G401 (cell line): ENCODE measurements around the gene PTPRC. TPM values are rescaled to one million over a fixed set of nuclear protein-coding genes. Genes with fewer than 3 reads are reported as not detected.
A peak's percentile ranks its signal among the peaks of the same experiment; 100 is the strongest.

ENCODE experiments used
- DNase-seq: peaks from one replicate; pipeline ENCODE4 v3.0.0-alpha.2; 2015; ENCODE audit warnings: low spot score
- in situ Hi-C: cut with HindIII; loops from 2 replicates; pipeline ENCODE4 v1.10.0; 2016; ENCODE audit warnings: low sequenced_read_pairs, mixed read lengths
- total RNA-seq: library from RNA; depleted of rRNA; stranded (reverse); fragments of >200 nt; shearing (Covaris generic); gene quantifications from 2 replicates; pipeline ENCODE4 v1.2.3, GENCODE V29; 2014

The PTPRC gene
- total RNA-seq, 1 experiment from 2014 or later = not detected

DNA sequence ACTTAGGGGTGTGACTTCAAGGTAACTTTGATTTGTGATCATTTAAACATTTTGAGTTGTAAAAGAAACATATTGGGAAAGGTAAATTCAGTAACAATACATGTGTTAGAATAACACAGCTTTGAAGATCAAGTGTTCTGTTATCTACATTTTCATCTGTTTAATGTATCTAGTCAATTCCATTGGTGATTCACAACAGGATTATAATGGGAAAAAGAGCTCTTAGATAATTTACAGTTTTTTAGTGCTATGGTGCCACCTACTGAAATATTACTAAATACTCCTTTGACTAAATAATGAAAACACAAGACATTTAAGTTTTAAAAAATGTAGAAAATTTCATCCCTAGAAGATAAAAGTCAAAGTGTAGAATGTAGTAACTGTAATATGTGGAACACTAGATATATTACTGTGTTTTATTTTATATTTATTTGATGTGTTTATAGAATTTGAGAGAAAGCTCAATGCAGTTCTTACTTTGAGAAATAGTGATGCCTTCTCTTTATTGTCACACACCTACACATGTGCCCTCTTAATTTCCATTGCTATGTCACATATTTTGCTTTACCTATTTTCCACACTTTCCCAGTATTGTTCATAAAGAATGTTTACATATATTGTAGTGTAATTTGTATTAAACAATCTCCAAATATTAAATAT, 47.4 kb downstream of the PTPRC start:
- in situ Hi-C loops = no loop called here
- DNase-seq = peak; percentile 8

DNA sequence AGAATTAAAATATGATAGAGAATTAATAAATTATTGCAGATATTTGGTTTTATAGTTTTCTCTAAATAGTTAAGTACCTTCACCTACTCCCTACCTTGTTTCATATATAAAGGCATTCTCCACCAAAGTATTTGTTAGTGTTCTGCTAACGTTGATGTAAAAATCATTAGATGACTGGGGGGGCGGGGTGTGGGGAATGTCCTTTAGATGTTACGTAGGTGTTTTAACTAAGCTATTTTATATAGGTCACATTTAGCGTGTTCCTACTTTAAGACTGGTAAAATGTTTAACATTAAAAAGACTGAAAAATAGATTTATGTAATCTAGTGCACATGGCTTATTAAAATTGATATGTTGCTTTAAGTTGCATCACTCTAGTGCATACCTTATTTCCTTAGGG, 48.6 kb downstream of the PTPRC start:
- DNase-seq = no peak
- in situ Hi-C loops = no loop called here

DNA sequence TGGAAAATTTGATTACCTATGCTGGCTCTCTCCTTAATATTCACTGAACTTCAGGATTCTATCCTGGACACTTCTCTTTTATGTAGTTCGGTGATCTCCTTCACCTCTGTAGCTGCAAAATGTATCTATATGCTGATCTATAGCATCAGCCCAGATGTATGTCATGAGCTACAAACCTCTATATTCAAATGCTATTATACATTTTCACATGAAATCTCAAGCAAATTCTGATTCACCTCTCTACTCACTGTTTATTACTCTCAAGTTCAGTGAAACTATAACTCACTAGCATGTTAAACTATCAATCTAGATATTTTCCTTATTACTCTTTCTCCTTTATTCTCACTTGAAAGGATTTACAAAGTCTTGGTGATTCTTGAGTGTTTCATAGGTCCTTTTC, 52.2 kb downstream of the PTPRC start:
- in situ Hi-C loops = no loop called here
- no peak for DNase-seq

- DNase-seq = no peak
- in situ Hi-C loops = no loop called here
Measured at GRCh38 chr1:198693321-198693720, 54.5 kb downstream of the PTPRC start.

DNA sequence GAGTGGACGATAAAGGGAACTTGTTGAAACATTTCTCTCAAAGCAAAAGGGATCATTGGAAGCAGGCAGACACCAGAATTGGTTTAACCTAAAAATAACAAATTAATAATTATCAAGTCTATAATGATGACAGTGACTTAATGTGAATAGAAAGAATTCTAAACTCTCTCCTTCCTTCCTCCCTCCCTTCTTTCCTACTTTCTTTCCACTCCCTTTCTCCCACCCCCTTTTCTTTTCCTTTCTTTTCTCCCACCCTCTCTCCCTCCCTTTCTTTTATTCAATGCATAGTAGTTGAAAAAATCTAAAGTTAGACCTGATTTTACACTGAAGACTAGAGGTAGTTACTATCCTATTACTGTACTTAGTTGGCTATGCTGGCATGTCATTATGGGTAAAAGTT, 55.7 kb downstream of the PTPRC start:
- in situ Hi-C loops = no loop called here
- DNase-seq = no peak

DNA sequence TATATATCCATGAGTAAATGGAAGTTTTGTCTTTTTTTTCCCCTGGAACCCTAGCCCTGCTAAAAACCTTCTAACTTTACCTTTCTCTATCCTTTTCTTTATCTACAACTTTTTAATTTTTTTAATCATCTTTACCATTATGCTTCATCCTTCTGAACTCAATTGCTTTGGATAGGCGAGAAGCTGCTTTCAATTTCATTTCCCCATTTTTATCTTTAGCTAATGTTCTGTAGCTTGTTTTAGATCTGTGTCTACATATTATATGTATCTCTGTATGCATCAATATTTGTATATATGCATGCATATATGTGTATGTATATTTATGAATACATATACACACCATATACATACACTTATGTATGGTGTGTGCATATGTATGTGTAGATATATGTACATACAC, 57.4 kb downstream of the PTPRC start:
- in situ Hi-C loops = no loop called here
- DNase-seq = no peak

DNA sequence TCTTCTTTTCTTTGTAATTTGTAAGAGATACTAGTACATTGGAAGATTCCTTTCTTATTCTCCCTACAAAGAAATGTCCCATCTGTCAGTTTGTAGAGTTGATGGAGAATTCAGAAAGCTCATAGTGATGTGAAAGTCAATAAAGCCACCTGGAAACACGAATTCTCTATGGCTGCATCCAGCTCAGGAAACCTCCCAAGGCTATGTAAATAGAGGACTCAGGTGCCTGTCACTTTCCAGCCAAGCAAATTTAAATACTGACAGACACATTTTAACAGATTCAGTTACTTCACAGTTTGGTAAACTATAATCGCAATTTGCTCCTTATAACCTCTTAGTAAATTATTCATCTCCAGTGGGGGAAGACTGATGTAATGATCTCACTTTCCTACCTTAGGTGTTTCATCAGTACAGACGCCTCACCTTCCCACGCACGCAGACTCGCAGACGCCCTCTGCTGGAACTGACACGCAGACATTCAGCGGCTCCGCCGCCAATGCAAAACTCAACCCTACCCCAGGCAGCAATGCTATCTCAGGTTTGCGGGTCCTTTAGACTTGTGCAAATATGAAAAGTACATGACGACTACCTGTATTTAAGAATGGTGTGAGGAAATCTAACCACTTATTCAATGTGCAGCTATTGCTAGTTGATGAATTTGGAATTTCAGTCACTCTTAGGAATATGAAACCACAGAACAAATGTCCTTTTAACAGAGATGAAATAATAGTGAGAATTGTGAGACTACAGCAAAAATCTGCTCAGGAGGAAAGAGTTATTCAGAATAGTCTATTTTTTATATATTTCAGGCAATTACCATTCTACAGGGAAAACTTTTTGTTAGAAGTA, 60.6 kb downstream of the PTPRC start:
- peak; percentile 36 for DNase-seq
- in situ Hi-C loops = no loop called here

DNA sequence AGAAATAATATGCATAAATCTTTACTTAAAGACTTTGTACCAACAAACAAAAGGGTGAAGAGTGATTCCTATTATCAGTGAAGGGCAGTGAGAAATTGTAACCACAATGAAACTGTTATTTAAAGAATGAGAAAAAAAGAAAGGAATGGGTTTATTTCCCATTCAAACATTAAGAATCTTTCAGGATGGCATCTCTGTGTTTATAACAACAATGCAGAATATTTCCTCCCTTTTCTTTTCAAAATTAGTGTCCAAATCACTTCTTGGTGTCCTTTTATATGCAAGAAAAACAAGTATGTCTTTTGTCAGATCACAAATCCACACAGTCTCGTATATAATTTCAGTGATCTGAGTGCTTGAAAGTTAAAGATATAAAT, 61.2 kb downstream of the PTPRC start:
- no peak for DNase-seq
- in situ Hi-C loops = no loop called here

GRCh38 chr1:198700396-198700795, 61.6 kb downstream of the PTPRC start:
- in situ Hi-C loops = no loop called here
- no peak for DNase-seq

DNA sequence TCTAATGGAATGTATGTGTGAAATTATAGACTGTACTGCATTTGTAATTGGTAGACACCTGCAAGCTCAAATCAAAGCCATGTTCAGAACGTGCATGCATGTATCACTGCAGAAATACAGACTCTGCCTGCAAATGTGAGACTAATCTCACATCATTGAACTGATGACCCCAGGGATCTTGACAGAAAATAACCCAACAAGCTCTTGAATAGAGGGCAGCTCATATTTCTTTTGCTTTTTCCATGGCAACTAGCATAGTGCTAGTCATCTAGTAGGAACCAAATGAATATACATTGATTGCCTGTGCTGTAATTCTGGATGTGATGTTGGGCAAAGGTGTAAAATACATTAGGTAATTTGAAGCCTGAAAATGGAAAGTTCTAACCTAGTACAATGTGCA, 62.4 kb downstream of the PTPRC start:
- in situ Hi-C loops = no loop called here
- no peak for DNase-seq

GRCh38 chr1:198701766-198702539, 63.1 kb downstream of the PTPRC start:
- in situ Hi-C loops = no loop called here
- DNase-seq = no peak

GRCh38 chr1:198708761-198709525, 70.1 kb downstream of the PTPRC start:
- in situ Hi-C loops = no loop called here
- DNase-seq = no peak

DNA sequence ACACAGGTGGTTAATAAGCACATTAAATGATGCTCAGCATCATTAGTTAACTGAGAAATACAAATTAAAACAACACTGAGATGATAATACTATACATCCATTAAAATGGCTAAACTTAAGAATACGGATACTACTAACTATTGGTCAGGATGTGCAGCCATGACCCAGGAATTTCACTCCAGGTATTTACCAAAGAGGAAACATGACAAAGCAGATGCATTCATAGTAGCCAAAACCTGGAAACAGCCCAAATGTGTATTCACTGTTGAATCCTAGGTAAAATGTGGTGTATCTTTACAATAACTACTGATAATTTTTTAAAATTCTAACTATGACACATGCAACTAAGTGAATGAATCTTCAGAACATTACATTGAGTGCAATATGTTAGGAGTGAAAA, 73.0 kb downstream of the PTPRC start:
- in situ Hi-C loops = no loop called here
- DNase-seq = no peak

DNA sequence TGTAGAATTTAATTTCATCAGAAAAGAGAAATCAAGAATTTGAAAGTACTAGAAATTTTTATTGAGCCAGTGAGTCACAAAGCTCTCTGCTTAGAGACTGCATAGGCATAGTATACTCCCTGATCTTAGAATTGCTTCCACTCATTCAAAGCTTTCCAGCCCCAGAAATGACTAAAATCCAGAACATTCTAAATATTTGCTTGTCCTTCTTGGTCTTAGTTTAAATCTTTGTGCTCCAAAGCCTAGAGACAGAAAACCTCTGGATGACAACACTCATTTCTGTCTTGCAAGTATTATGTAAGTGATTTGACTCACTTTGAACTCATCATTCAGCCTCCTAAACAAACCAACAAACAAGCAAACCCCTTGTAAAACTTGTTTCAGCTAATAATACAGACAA, 74.2 kb downstream of the PTPRC start:
- DNase-seq = no peak
- in situ Hi-C loops = no loop called here

DNA sequence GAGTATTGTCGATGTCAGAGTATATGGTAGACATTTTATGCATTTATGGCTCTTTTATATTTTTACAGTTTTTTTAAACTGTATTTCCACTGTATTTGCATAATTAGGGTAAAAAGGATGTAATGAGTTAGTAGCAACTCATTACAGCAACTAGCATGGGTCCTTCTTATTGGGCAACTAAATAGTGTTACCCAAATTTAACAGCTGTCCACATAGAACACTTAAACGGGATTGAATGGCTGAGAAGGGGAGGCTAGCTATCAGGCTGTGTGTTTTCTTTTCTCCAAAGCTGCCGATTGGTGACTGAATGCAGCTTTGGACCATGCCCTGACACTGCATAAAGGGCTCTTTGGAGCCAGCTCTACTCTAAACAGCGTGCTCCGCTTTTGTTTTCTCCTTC, 75.4 kb downstream of the PTPRC start:
- in situ Hi-C loops = no loop called here

DNA sequence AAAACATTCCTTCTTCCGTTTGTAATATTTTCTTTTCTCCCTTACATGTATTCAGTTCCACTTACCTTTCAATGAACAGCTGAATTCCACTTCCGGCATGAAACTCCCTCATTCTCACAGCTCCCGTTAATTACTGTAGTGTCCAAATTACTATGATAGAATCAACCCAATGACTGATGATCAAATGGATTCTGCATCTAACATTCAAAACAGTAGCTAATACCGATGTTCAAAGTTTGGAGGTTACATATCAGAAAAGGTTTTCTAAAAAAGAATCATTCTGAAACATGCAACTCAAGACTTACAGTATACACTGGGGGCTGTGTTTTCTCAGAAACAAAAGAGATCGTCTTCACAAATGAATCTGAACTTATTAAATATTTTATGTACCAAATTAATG, 77.2 kb downstream of the PTPRC start:
- DNase-seq = no peak
- in situ Hi-C loops = no loop called here

More for the DNA sequence above, 75.4 kb downstream of the PTPRC start:
- no peak for DNase-seq

DNA sequence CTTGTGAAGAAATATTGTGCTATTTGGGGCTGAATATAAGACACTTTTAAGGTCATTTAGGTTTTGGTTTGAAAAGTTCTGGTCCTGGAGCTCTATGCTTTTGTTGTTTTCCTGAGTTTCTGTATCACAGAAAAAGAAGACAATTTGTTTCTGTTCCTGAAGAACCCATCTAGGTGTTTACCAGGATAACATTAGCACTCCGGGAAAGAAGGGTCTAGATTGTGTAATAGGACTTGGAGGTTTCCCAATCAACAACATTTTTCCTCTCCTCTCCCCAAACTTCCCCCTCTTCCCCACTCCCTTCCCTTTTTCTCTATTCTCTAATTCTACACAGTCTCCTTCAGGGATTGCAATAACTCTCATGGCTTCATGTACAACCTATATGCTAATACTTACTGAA, 78.7 kb downstream of the PTPRC start:
- DNase-seq = no peak
- in situ Hi-C loops = no loop called here

DNA sequence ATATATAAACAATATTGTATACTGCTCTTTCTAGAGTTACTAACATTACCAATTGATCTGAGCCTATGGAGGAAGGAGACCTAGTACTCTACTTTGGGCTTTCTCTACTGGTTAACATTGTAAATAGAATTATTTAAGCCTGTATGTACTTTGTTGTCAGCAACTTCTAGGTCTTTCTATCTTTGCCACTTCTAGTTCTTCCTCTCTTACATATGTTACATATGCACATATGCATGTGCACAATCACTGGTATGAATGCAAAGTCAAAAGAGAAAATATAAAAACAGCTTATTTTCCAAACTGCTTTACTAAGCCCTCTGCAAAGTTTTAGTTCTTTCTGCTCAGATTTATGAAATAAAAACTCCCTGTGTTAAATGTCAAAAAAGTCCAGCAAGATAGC, 84.3 kb downstream of the PTPRC start:
- DNase-seq = no peak
- in situ Hi-C loops = no loop called here

DNA sequence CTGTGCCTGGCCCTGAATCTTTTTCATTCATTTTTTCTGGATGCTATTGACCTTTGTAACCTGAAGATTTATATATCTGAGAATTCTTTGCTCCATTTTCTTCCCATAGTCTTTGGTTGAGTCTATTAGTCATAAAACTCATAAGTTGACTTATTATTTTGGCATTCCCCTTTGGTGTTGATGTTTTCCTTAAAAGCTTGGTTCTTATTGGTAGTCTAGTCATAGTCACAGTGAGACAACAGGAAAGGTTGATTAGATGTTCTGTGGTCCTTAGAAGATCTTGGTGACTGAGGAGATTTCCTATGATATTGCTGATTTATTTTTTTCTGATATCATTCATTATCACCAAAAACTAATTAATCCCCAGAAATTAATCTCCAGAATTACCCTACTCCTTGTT, 86.2 kb downstream of the PTPRC start:
- no peak for DNase-seq
- in situ Hi-C loops = no loop called here

- in situ Hi-C loops = no loop called here
- no peak for DNase-seq
Measured at GRCh38 chr1:198726455-198726854, 87.6 kb downstream of the PTPRC start.
